ENCODE results near the gene MACROD2. TPM values are rescaled to one million over a fixed set of nuclear protein-coding genes. Genes with fewer than 3 reads are reported as not detected.
"Not testable (repeated sequence)": the region's sequence is repeated elsewhere in the genome, so short reads cannot be mapped to it uniquely, and the experiment has no call there.

The MACROD2 gene
- polyA plus RNA-seq, 4 donors = 1.00 to 4.8 (median 1.4) TPM

GRCh38 chr20:14266246-14266645 is 270.9 kb downstream of the MACROD2 start:
- no peak overlapping the region for H3K4me3 ChIP-seq (ENCODE audit: low read depth in 1 of 3, low read length in 3 of 3)

GRCh38 chr20:14270751-14271150 is 275.4 kb downstream of the MACROD2 start:
- 95 to 96% (median 96%) methylated on average over 9 of the region's 9 CpGs for WGBS, 3 donors

More at GRCh38 chr20:14266246-14266645, 270.9 kb downstream of the MACROD2 start:
- no peaks in the 10 kb centered on the region for H3K4me1 ChIP-seq (ENCODE audit: control insufficient read depth in 3 of 3, insufficient read depth in 2 of 3, low read depth in 1 of 3, low read length in 2 of 3)
- no peak overlapping the region for H3K27ac ChIP-seq (ENCODE audit: low read depth in 1 of 3, low read length in 2 of 3)
- no peaks in the 10 kb centered on the region for H3K9me3 ChIP-seq (ENCODE audit: control insufficient read depth in 2 of 2, insufficient read depth in 1 of 2, low read depth in 1 of 2, low read length in 1 of 2)
- H3K27me3 ChIP-seq (ENCODE audit: control insufficient read depth in 3 of 3, insufficient read depth in 3 of 3, low read length in 3 of 3) = no peaks in the 10 kb centered on the region
- DNase-seq = no peak
- H3K36me3 ChIP-seq (ENCODE audit: control insufficient read depth in 3 of 3, insufficient read depth in 2 of 3, low read depth in 1 of 3, low read length in 3 of 3) = no peaks in the 10 kb centered on the region
- FAIRE-seq = no peak

GRCh38 chr20:14282140-14282539 is 286.8 kb downstream of the MACROD2 start:
- 86 to 90% (median 88%) methylated on average over 4 of the region's 4 CpGs for WGBS, 3 donors
- FAIRE-seq = no peak

More at GRCh38 chr20:14270751-14271150, 275.4 kb downstream of the MACROD2 start:
- H3K4me3 ChIP-seq (ENCODE audit: low read depth in 1 of 3, low read length in 3 of 3); FAIRE-seq; H3K4me1 ChIP-seq (ENCODE audit: control insufficient read depth in 3 of 3, insufficient read depth in 2 of 3, low read depth in 1 of 3, low read length in 2 of 3); DNase-seq; H3K27me3 ChIP-seq (ENCODE audit: control insufficient read depth in 3 of 3, insufficient read depth in 3 of 3, low read length in 3 of 3); H3K9me3 ChIP-seq (ENCODE audit: control insufficient read depth in 2 of 2, insufficient read depth in 1 of 2, low read depth in 1 of 2, low read length in 1 of 2); H3K27ac ChIP-seq (ENCODE audit: low read depth in 1 of 3, low read length in 2 of 3); H3K36me3 ChIP-seq (ENCODE audit: control insufficient read depth in 3 of 3, insufficient read depth in 2 of 3, low read depth in 1 of 3, low read length in 3 of 3): not testable (repeated sequence)

GRCh38 chr20:14284443-14284842 is 289.1 kb downstream of the MACROD2 start:
- DNase-seq (peak in 1 of 2 donors; percentile 16), FAIRE-seq (no peak)
- no peak overlapping the region for H3K4me3 ChIP-seq (ENCODE audit: low read depth in 1 of 3, low read length in 3 of 3)
- WGBS, 3 donors = 26 to 63% (median 41%) methylated on average over 1 of the region's 1 CpG
- peaks cover 0 to 2% (median 0%) of the 10 kb centered on the region in 3 donors for H3K27me3 ChIP-seq (ENCODE audit: control insufficient read depth in 3 of 3, insufficient read depth in 3 of 3, low read length in 3 of 3)
- H3K36me3 ChIP-seq (ENCODE audit: control insufficient read depth in 3 of 3, insufficient read depth in 2 of 3, low read depth in 1 of 3, low read length in 3 of 3) = no peaks in the 10 kb centered on the region
- no peak overlapping the region for H3K27ac ChIP-seq (ENCODE audit: low read depth in 1 of 3, low read length in 2 of 3)
- no peaks in the 10 kb centered on the region for H3K4me1 ChIP-seq (ENCODE audit: control insufficient read depth in 3 of 3, insufficient read depth in 2 of 3, low read depth in 1 of 3, low read length in 2 of 3)
- no peaks in the 10 kb centered on the region for H3K9me3 ChIP-seq (ENCODE audit: control insufficient read depth in 2 of 2, insufficient read depth in 1 of 2, low read depth in 1 of 2, low read length in 1 of 2)

More at GRCh38 chr20:14282140-14282539, 286.8 kb downstream of the MACROD2 start:
- Histone ChIP-seq H3K36me3 (ENCODE audit: control insufficient read depth in 3 of 3, insufficient read depth in 2 of 3, low read depth in 1 of 3, low read length in 3 of 3) (no peaks in the 10 kb centered on the region), H3K27ac (ENCODE audit: low read depth in 1 of 3, low read length in 2 of 3) (no peak overlapping the region), H3K9me3 (ENCODE audit: control insufficient read depth in 2 of 2, insufficient read depth in 1 of 2, low read depth in 1 of 2, low read length in 1 of 2) (no peaks in the 10 kb centered on the region), H3K27me3 (ENCODE audit: control insufficient read depth in 3 of 3, insufficient read depth in 3 of 3, low read length in 3 of 3) (no peaks in the 10 kb centered on the region), H3K4me1 (ENCODE audit: control insufficient read depth in 3 of 3, insufficient read depth in 2 of 3, low read depth in 1 of 3, low read length in 2 of 3) (no peaks in the 10 kb centered on the region), H3K4me3 (ENCODE audit: low read depth in 1 of 3, low read length in 3 of 3) (no peak overlapping the region)
- no peak for DNase-seq

GRCh38 chr20:14288341-14289330 is 293.3 kb downstream of the MACROD2 start:
- DNase-seq = no peak
- H3K27me3 ChIP-seq (ENCODE audit: control insufficient read depth in 3 of 3, insufficient read depth in 3 of 3, low read length in 3 of 3) = peaks cover 0 to 2% (median 0%) of the 10 kb centered on the region in 3 donors
- H3K27ac ChIP-seq (ENCODE audit: low read depth in 1 of 3, low read length in 2 of 3) = no peak overlapping the region
- 76 to 83% (median 82%) methylated on average over 3 of the region's 3 CpGs for WGBS, 3 donors
- FAIRE-seq = no peak
- no peaks in the 10 kb centered on the region for H3K36me3 ChIP-seq (ENCODE audit: control insufficient read depth in 3 of 3, insufficient read depth in 2 of 3, low read depth in 1 of 3, low read length in 3 of 3)
- H3K9me3 ChIP-seq (ENCODE audit: control insufficient read depth in 2 of 2, insufficient read depth in 1 of 2, low read depth in 1 of 2, low read length in 1 of 2) = no peaks in the 10 kb centered on the region
- H3K4me1 ChIP-seq (ENCODE audit: control insufficient read depth in 3 of 3, insufficient read depth in 2 of 3, low read depth in 1 of 3, low read length in 2 of 3) = no peaks in the 10 kb centered on the region
- no peak overlapping the region for H3K4me3 ChIP-seq (ENCODE audit: low read depth in 1 of 3, low read length in 3 of 3)

GRCh38 chr20:14291502-14291901 is 296.2 kb downstream of the MACROD2 start:
- no peak for DNase-seq
- Histone ChIP-seq H3K9me3 (ENCODE audit: control insufficient read depth in 2 of 2, insufficient read depth in 1 of 2, low read depth in 1 of 2, low read length in 1 of 2) (no peaks in the 10 kb centered on the region), H3K4me1 (ENCODE audit: control insufficient read depth in 3 of 3, insufficient read depth in 2 of 3, low read depth in 1 of 3, low read length in 2 of 3) (no peaks in the 10 kb centered on the region), H3K36me3 (ENCODE audit: control insufficient read depth in 3 of 3, insufficient read depth in 2 of 3, low read depth in 1 of 3, low read length in 3 of 3) (no peaks in the 10 kb centered on the region), H3K27me3 (ENCODE audit: control insufficient read depth in 3 of 3, insufficient read depth in 3 of 3, low read length in 3 of 3) (peaks cover 0 to 2% (median 0%) of the 10 kb centered on the region in 3 donors), H3K27ac (ENCODE audit: low read depth in 1 of 3, low read length in 2 of 3) (no peak overlapping the region), H3K4me3 (ENCODE audit: low read depth in 1 of 3, low read length in 3 of 3) (no peak overlapping the region)
- 89 to 91% (median 89%) methylated on average over 1 of the region's 1 CpG for WGBS, 3 donors
- FAIRE-seq = no peak

- Histone ChIP-seq H3K27me3 (ENCODE audit: control insufficient read depth in 3 of 3, insufficient read depth in 3 of 3, low read length in 3 of 3) (no peaks in the 10 kb centered on the region), H3K9me3 (ENCODE audit: control insufficient read depth in 2 of 2, insufficient read depth in 1 of 2, low read depth in 1 of 2, low read length in 1 of 2) (no peaks in the 10 kb centered on the region), H3K27ac (ENCODE audit: low read depth in 1 of 3, low read length in 2 of 3) (no peak overlapping the region), H3K4me1 (ENCODE audit: control insufficient read depth in 3 of 3, insufficient read depth in 2 of 3, low read depth in 1 of 3, low read length in 2 of 3) (no peaks in the 10 kb centered on the region), H3K36me3 (ENCODE audit: control insufficient read depth in 3 of 3, insufficient read depth in 2 of 3, low read depth in 1 of 3, low read length in 3 of 3) (no peaks in the 10 kb centered on the region), H3K4me3 (ENCODE audit: low read depth in 1 of 3, low read length in 3 of 3) (no peak overlapping the region)
- DNase-seq (peak in 1 of 2 donors; percentile 16), FAIRE-seq (no peak)
- 25 to 38% (median 32%) methylated on average over 2 of the region's 2 CpGs for WGBS, 3 donors
These were observed 299.9 kb downstream of the MACROD2 start for GRCh38 chr20:14295238-14295637.

GRCh38 chr20:14295770-14296309 is 300.5 kb downstream of the MACROD2 start:
- no peaks in the 10 kb centered on the region for H3K9me3 ChIP-seq (ENCODE audit: control insufficient read depth in 2 of 2, insufficient read depth in 1 of 2, low read depth in 1 of 2, low read length in 1 of 2)
- no peaks in the 10 kb centered on the region for H3K36me3 ChIP-seq (ENCODE audit: control insufficient read depth in 3 of 3, insufficient read depth in 2 of 3, low read depth in 1 of 3, low read length in 3 of 3)
- no peak for DNase-seq
- H3K27me3 ChIP-seq (ENCODE audit: control insufficient read depth in 3 of 3, insufficient read depth in 3 of 3, low read length in 3 of 3) = no peaks in the 10 kb centered on the region
- no peaks in the 10 kb centered on the region for H3K4me1 ChIP-seq (ENCODE audit: control insufficient read depth in 3 of 3, insufficient read depth in 2 of 3, low read depth in 1 of 3, low read length in 2 of 3)
- no peak for FAIRE-seq
- no peak overlapping the region for H3K4me3 ChIP-seq (ENCODE audit: low read depth in 1 of 3, low read length in 3 of 3)
- WGBS, 3 donors = 33 to 46% (median 42%) methylated on average over 3 of the region's 3 CpGs
- no peak overlapping the region for H3K27ac ChIP-seq (ENCODE audit: low read depth in 1 of 3, low read length in 2 of 3)
